GM12892 (cell line): Measurements from ENCODE around the gene AFTPH.

Experiments
- DNase-seq: peaks from one replicate; pipeline ENCODE4 v3.0.0; 2011; ENCODE audit not compliant: insufficient read length
- FAIRE-seq: peaks from 2 replicates; lab custom pipeline; 2011; peaks lifted over from hg19 to GRCh38; lab: Jason Lieb, UNC
- POLR2A ChIP-seq: IDR thresholded peaks from 2 replicates; pipeline ENCODE4 v1.6.1; 2011; ENCODE audit warnings: low read depth, low read length, control low read depth
- POLR2AphosphoS5 ChIP-seq: IDR thresholded peaks from 2 replicates; pipeline ENCODE4 v1.6.1; 2011; ENCODE audit warnings: low read depth, low read length, control low read depth
- TAF1 ChIP-seq: IDR thresholded peaks from 2 replicates; pipeline ENCODE4 v1.6.1; 2011; ENCODE audit warnings: low read depth, mild to moderate bottlenecking, control low read depth, low read length, borderline replicate concordance

AFTPH gene

GRCh38 chr2:64601034-64601754 lies 77.1 kb downstream of the AFTPH start:
- FAIRE-seq (no peak), DNase-seq (no peak)
- TF ChIP-seq POLR2A: no peak
- TF ChIP-seq POLR2AphosphoS5: no peak
- no peak for TF ChIP-seq TAF1

GRCh38 chr2:64601785-64602391 lies 77.8 kb downstream of the AFTPH start:
- no peak for FAIRE-seq
- TF ChIP-seq POLR2AphosphoS5 (no peak), TAF1 (no peak), POLR2A (no peak)
- no peak for DNase-seq

DNA sequence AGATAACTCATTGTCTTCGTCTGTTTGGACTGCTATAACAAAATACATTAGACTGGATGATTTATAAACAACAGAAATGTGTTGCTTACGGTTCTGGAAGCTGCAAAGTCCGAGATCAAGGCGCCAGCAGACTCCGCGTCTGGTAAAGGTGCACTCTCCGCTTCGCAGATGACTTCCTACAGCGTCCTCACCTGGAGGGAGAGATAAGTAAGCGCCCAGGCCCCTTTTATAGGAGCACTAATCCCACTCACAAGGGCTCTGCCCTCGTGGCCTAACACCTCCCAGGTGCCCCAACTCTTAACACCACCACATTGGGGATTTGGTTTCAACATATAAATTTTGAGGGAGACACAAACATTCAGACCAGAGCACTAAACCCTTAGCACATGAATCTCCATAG lies 78.3 kb downstream of the AFTPH start:
- DNase-seq: no peak
- no peak for TF ChIP-seq POLR2A
- TF ChIP-seq POLR2AphosphoS5: no peak
- TF ChIP-seq TAF1: no peak
- FAIRE-seq: no peak

DNA sequence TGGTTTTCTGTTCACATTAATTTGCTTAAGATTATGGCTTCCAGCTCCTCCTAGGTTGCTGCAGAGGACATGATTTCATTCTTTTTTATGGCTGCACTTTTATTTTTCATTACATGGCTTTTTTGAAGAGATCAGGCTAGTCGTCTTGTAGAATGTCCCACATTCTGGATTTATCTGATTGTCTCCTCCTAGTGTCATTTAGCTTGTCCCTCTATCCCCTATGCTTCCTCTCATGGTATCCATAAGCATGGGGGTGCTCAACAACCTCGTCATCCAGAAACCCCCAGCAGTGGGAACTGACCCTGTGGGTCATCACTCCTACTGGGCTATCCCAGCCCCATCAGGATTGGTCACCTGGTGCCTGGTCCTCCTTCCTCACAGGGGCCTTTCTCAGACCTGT lies 80.0 kb downstream of the AFTPH start:
- no peak for TF ChIP-seq POLR2AphosphoS5
- TF ChIP-seq POLR2A: no peak
- no peak for TF ChIP-seq TAF1
- FAIRE-seq (no peak), DNase-seq (no peak)

DNA sequence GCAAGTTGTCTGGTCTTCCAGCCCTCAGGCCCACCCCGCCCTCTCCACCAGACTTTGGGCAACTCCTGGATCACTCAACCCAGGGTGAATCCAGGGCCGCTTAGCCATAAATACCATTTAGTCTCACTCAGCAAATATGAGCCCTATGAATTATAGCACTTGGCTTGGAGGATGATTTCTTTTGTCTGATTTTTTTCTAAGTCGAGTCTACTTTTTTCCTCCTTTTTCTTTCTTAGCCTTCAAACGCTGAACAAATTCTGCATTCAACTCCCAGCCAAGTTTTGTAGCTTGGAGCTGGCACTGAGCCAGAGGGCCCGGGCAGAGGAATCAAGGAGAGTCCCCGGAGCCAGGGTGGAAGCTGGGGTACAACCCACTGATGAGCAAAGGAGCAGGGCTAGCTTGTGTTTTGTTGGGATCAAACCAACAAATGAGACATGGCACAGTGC lies 80.9 kb downstream of the AFTPH start:
- TF ChIP-seq POLR2AphosphoS5 (no peak), TAF1 (no peak), POLR2A (no peak)
- no peak for DNase-seq
- no peak for FAIRE-seq

- FAIRE-seq (no peak), DNase-seq (no peak)
- TF ChIP-seq POLR2AphosphoS5 (no peak), TAF1 (no peak), POLR2A (no peak)
Observed at GRCh38 chr2:64605991-64606478, 81.9 kb downstream of the AFTPH start.

DNA sequence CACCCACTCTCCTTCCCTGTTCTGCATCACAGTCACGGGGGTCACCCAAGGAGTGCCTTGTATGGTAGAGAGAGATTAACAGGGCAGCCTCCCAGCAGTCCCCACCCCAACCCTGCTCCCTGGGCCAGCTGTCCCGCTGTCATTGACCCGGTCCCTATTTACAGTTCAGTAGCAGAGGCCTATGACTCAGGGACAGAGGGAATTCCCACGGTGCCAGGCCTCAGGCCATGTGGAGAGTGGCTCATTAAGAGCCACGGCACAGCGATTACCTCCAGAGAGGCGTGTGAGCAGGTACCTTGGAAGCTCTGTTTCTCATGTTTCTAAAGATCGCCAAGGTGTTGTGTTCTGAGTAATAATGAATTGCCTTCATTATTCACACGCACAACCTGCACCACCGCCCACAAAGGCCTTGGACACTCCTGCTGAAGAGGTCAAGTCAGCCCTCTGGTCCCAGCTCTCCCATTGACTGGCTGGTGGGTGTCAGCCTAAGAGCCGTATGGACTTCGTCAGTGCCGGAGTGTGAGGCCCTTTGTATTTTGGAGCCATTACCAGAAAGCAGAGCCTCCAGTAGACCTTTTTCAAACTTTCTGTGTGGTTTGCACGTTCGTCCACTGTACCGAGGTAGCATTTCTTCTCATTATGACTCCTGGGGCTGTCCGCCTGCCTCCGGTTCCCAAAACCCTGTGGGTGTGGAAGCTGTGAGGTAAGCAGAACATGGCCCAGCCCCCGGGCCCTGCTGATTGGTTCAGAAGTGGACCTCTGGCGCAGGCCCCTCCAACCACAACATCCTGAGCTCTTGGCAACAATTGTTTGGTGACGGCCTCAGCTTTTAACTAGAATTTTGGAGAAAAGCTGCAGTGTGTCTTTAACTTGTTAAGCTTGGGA lies 82.6 kb downstream of the AFTPH start:
- FAIRE-seq (peak; percentile 94), DNase-seq (peak; percentile 83)
- TF ChIP-seq POLR2AphosphoS5: no peak
- TF ChIP-seq POLR2A: peak; percentile 63
- peak; percentile 23; the same call in 1 of the 2 replicates for TF ChIP-seq TAF1

- FAIRE-seq (peak; percentile 42), DNase-seq (no peak)
- TF ChIP-seq POLR2A (no peak), TAF1 (no peak), POLR2AphosphoS5 (no peak)
Observed at GRCh38 chr2:64607381-64608304, 83.5 kb downstream of the AFTPH start.

- FAIRE-seq (no peak), DNase-seq (no peak)
- no peak for TF ChIP-seq TAF1
- TF ChIP-seq POLR2A: no peak
- TF ChIP-seq POLR2AphosphoS5: no peak
Observed at GRCh38 chr2:64608867-64609226, 84.7 kb downstream of the AFTPH start.

DNA sequence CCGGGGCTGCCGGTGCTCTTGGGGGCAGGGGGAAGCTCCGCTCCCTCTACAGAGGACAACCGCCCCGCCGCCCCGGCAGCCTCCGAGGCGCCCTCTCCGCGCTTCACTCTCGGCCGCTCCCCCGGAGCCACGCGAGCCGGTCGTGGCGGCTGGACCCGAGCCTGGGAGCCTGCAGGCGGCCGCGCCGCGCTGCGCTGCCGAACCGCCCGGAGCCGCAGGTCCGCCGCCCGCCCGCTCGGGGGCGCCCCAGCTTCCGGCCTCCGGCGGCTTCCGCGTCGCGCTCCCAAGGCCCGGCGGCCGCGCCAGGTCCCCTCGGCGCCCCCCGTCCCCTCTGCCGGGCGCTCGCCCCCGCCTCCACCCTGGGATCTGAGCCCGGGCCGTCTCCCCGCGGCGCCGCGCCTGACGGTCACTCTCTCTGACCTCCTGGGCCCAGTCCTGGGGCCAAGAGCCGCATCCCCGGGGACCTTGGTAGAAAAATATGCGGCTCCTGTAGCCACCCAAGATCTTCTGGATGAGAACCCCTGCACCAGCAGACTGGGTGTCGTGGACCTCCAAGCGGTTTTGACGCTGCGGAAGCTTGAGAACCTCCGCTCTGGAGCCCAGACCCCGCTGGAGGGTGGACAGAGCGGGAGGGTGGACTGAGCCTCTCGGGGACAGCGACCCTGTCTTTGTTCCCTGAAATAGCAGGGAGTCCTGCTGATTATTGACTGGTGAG lies 85.3 kb downstream of the AFTPH start:
- peak; percentile 87 for DNase-seq
- peak; percentile 42 for FAIRE-seq
- TF ChIP-seq POLR2AphosphoS5 (no peak), POLR2A (peak; percentile 71; the same call in 1 of the 2 replicates)
